GM12878 (cell line): ENCODE results near the gene HMCN2. TPM values are rescaled to one million over a fixed set of nuclear protein-coding genes. Genes with fewer than 3 reads are reported as not detected.

Source experiments
- ATAC-seq: fragments of 200-7000 bp; cut with Tn5 transposase; 3 replicates; pipeline ENCODE4 v1.9.1; 2020; ENCODE audit warnings: mild to moderate bottlenecking, moderate library complexity
- BruUV-seq: library from RNA; stranded (reverse); fragments of 400-500 nt; replicated peaks from 2 replicates; lab custom pipeline; 2021; lab: Mats Ljungman, UMichigan
- CTCF ChIA-PET: fragments of 300-600 bp; sonication (Branson Sonifier 250); formaldehyde crosslinking; extraction: SDS; loops from one replicate; lab custom pipeline; 2021; ENCODE audit warnings: inconsistent platforms; lab: Yijun Ruan, JAX
- POLR2A ChIA-PET: fragments of 350-600 bp; formaldehyde crosslinking; extraction: SDS; loops from one replicate; lab custom pipeline; 2021; ENCODE audit warnings: inconsistent platforms; lab: Charles Lee
- RAD21 ChIA-PET: fragments of 300-600 bp; sonication (Branson Sonifier 250); formaldehyde crosslinking; loops from one replicate; lab custom pipeline; 2023; ENCODE audit warnings: antibody characterized with exemption; ENCODE audit not compliant: unreplicated experiment; lab: Charles Lee
- SMC1A ChIA-PET: fragments of 300-600 bp; sonication (Branson Sonifier 250); formaldehyde crosslinking; loops from one replicate; lab custom pipeline; 2023; ENCODE audit not compliant: unreplicated experiment, uncharacterized antibody; lab: Charles Lee
- DNase-seq: peaks from one replicate; pipeline ENCODE4 v3.0.0-alpha.2; 2011; ENCODE audit warnings: low read depth, low spot score
- FAIRE-seq: peaks from 3 replicates; lab custom pipeline; 2011; peaks lifted over from hg19 to GRCh38; lab: Jason Lieb, UNC
- H2AFZ ChIP-seq: 2 replicates; pipeline ENCODE4 v1.6.0; 2011; ENCODE audit warnings: low read depth, low read length, control low read depth; ENCODE audit not compliant: control insufficient read depth
- H3K27ac ChIP-seq: 2 replicates; pipeline ENCODE4 v1.5.1; 2011; ENCODE audit warnings: control low read depth; ENCODE audit not compliant: control insufficient read depth, insufficient read depth
- H3K27me3 ChIP-seq, 2 experiments: replicated peaks in 1 of 2; 2 replicates each; pipeline versions ENCODE4 v1.6.0 to v1.6.1; 2011; ENCODE audit warnings: low read length in 1 of 2; ENCODE audit not compliant: control insufficient read depth in 2 of 2, insufficient read depth in 2 of 2
- H3K36me3 ChIP-seq, 2 experiments: 2 replicates each; pipeline ENCODE4 v1.5.1; 2011; ENCODE audit warnings: low read length in 1 of 2; ENCODE audit not compliant: control insufficient read depth in 2 of 2, insufficient read depth in 2 of 2
- H3K4me1 ChIP-seq: 2 replicates; pipeline ENCODE4 v1.6.1; 2011; ENCODE audit warnings: mild to moderate bottlenecking, low read length, moderate library complexity, mixed read lengths; ENCODE audit not compliant: control insufficient read depth, insufficient read depth
- H3K4me2 ChIP-seq: 2 replicates; pipeline ENCODE4 v1.6.0; 2011; ENCODE audit warnings: control low read depth; ENCODE audit not compliant: control insufficient read depth, insufficient read depth
- H3K4me3 ChIP-seq: fragments of 200-600 bp; sonication (generic); 2 replicates; pipeline ENCODE4 v1.5.1; 2016
- H3K79me2 ChIP-seq: 2 replicates; pipeline ENCODE4 v1.6.0; 2011; ENCODE audit warnings: low read length; ENCODE audit not compliant: control insufficient read depth, insufficient read depth
- H3K9ac ChIP-seq: 2 replicates; pipeline ENCODE4 v1.8.0; 2011; ENCODE audit warnings: low read length, control low read depth, mixed read lengths; ENCODE audit not compliant: control insufficient read depth, insufficient read depth
- H3K9me3 ChIP-seq: replicated peaks from 3 replicates; pipeline ENCODE4 v1.5.1; 2011; ENCODE audit warnings: mild to moderate bottlenecking, low read length; ENCODE audit not compliant: control insufficient read depth, insufficient read depth
- H4K20me1 ChIP-seq: 2 replicates; pipeline ENCODE4 v1.6.0; 2011; ENCODE audit not compliant: control insufficient read depth, insufficient read depth
- FOXM1 ChIP-seq: IDR thresholded peaks from 2 replicates; pipeline ENCODE4 v1.6.1; 2012; ENCODE audit warnings: low read depth, mild to moderate bottlenecking, inconsistent platforms, low read length, moderate library complexity
- MTA3 ChIP-seq: IDR thresholded peaks from 2 replicates; pipeline ENCODE4 v1.6.1; 2012; ENCODE audit warnings: low read length, inconsistent platforms, borderline replicate concordance
- RELB ChIP-seq: fragments of 450-650 bp; IDR thresholded peaks from 2 replicates; pipeline ENCODE4 v1.6.1; 2017; ENCODE audit warnings: low read depth, mild to moderate bottlenecking, moderate library complexity
- RFX5 ChIP-seq: IDR thresholded peaks from 2 replicates; pipeline ENCODE4 v1.6.1; 2011; ENCODE audit warnings: low read depth, low read length, improper control_type of control experiment
- RUNX3 ChIP-seq: IDR thresholded peaks from 2 replicates; pipeline ENCODE4 v1.6.1; 2012; ENCODE audit warnings: low read length, inconsistent platforms
- SIX5 ChIP-seq: IDR thresholded peaks from 2 replicates; pipeline ENCODE4 v1.6.1; 2011; ENCODE audit warnings: mild to moderate bottlenecking, low read depth, low read length, moderate library complexity; ENCODE audit not compliant: severe bottlenecking
- SMC3 ChIP-seq: IDR thresholded peaks from 2 replicates; pipeline ENCODE4 v1.6.1; 2011; ENCODE audit warnings: low read length, improper control_type of control experiment, borderline replicate concordance
- SP1 ChIP-seq: IDR thresholded peaks from one replicate; pipeline ENCODE4 v1.6.1; 2011; ENCODE audit warnings: low read depth, low read length
- SREBF1 ChIP-seq: IDR thresholded peaks from 2 replicates; pipeline ENCODE4 v1.6.1; 2012; ENCODE audit warnings: mild to moderate bottlenecking, low read length
- WGBS: methylation state at CpG from one replicate; pipeline ENCODE4 v1.1.6; 2016; ENCODE audit warnings: low lambda C conversion rate; ENCODE audit not compliant: insufficient replicate concordance, insufficient coverage; ENCODE audit errors: missing lambda C conversion rate; 5-methylcytosine and 5-hydroxymethylcytosine counted together
- in situ Hi-C: fragments of 300-500 bp; cut with MboI; formaldehyde crosslinking; loops from 9 replicates; pipeline ENCODE4 v1.14.3; 2018; ENCODE audit warnings: mixed read lengths
- intact Hi-C: fragments of 100-400 bp; cut with micrococcal nuclease; formaldehyde crosslinking; loops from one replicate; pipeline ENCODE4 v1.14.2; 2022; ENCODE audit not compliant: unreplicated experiment
- polyA plus RNA-seq, 11 experiments: library from polyadenylated mRNA; depleted of rRNA in 4 of 11; unstranded in 6 of 11; stranded (reverse) in 5 of 11; fragments of >200 nt; fragmentation: Nextera tagmentation in 4 of 11; fragmentation: Illumina TruSeq in 1 of 11; extraction: Ambion mirVana in 4 of 11; extraction: Trizol in 1 of 11; gene quantifications; 1 replicate in 1 of 11; 2 replicates in 10 of 11; pipeline versions ENCODE4 v1.2.1 to v1.2.3, GENCODE V29; 2011 to 2016; ENCODE audit warnings: inconsistent platforms in 2 of 11, missing spikeins in 2 of 11, low read depth in 1 of 11
- total RNA-seq, 4 experiments: library from RNA; depleted of rRNA in 3 of 4; stranded (reverse); fragments of >200 nt in 3 of 4; fragmentation: Illumina TruSeq in 1 of 4; extraction: Trizol in 1 of 4; gene quantifications; 2 replicates each; pipeline versions ENCODE4 v1.2.1 to v1.2.3, GENCODE V29; 2013 to 2021
- TF ChIP-seq, protein P1 (sequence below): fragments of 450-650 bp; IDR thresholded peaks from 2 replicates; pipeline ENCODE4 v1.6.1; 2016; ENCODE audit warnings: mild to moderate bottlenecking
- TF ChIP-seq, protein P2 (sequence below): fragments of 450-650 bp; IDR thresholded peaks from 2 replicates; pipeline ENCODE4 v1.6.1; 2018; ENCODE audit warnings: mild to moderate bottlenecking, low read depth, moderate library complexity; ENCODE audit not compliant: partially characterized antibody

The HMCN2 gene
- total and polyA plus RNA-seq, 10 of the 15 experiments (the other 5 are each of a cell fraction or from before 2014, with no cell fraction given): 0.04 TPM; not detected in 9

- WGBS: 12% methylated on average over 17 of the region's 17 CpGs
- Histone ChIP-seq H2AFZ (no peak overlapping the region), H3K27ac (no peak overlapping the region), H3K79me2 (no peaks in the 10 kb centered on the region), H3K4me2 (no peak overlapping the region), H3K9me3 (no peaks in the 10 kb centered on the region), H3K27me3 (peaks cover 2 to 3% of the 10 kb centered on the region in 2 experiments; a peak in 2 of 4 replicates), H3K9ac (no peak overlapping the region), H4K20me1 (no peaks in the 10 kb centered on the region), H3K36me3 (no peaks in the 10 kb centered on the region), H3K4me1 (peaks cover 5% of the 10 kb centered on the region; the same call in 1 of the 2 replicates), H3K4me3 (no peak overlapping the region)
- ChIA-PET SMC1A (no interaction called here), POLR2A (interaction anchor here (0.6 kb wide), 1 partner anchor 317 kb away, joined by 3 read pairs; no protein-coding TSS in a partner anchor), CTCF (interaction anchor here (0.7 kb wide), 1 partner anchor 267 kb away, joined by 3 read pairs; no protein-coding TSS in a partner anchor), RAD21 (no interaction called here)
- intact Hi-C loops (no loop called here), in situ Hi-C loops (no loop called here)
- no peak for FAIRE-seq
- no peak for ATAC-seq
- TF ChIP-seq SMC3 (no peak), FOXM1 (no peak), RELB (no peak), SREBF1 (no peak), RUNX3 (no peak), SIX5 (no peak), RFX5 (no peak), SP1 (no peak), MTA3 (no peak)
- TF ChIP-seq, protein P1, sequence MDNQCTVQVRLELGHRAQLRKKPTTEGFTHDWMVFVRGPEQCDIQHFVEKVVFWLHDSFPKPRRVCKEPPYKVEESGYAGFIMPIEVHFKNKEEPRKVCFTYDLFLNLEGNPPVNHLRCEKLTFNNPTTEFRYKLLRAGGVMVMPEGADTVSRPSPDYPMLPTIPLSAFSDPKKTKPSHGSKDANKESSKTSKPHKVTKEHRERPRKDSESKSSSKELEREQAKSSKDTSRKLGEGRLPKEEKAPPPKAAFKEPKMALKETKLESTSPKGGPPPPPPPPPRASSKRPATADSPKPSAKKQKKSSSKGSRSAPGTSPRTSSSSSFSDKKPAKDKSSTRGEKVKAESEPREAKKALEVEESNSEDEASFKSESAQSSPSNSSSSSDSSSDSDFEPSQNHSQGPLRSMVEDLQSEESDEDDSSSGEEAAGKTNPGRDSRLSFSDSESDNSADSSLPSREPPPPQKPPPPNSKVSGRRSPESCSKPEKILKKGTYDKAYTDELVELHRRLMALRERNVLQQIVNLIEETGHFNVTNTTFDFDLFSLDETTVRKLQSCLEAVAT: no peak
- TF ChIP-seq, protein P2, sequence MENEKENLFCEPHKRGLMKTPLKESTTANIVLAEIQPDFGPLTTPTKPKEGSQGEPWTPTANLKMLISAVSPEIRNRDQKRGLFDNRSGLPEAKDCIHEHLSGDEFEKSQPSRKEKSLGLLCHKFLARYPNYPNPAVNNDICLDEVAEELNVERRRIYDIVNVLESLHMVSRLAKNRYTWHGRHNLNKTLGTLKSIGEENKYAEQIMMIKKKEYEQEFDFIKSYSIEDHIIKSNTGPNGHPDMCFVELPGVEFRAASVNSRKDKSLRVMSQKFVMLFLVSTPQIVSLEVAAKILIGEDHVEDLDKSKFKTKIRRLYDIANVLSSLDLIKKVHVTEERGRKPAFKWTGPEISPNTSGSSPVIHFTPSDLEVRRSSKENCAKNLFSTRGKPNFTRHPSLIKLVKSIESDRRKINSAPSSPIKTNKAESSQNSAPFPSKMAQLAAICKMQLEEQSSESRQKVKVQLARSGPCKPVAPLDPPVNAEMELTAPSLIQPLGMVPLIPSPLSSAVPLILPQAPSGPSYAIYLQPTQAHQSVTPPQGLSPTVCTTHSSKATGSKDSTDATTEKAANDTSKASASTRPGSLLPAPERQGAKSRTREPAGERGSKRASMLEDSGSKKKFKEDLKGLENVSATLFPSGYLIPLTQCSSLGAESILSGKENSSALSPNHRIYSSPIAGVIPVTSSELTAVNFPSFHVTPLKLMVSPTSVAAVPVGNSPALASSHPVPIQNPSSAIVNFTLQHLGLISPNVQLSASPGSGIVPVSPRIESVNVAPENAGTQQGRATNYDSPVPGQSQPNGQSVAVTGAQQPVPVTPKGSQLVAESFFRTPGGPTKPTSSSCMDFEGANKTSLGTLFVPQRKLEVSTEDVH: no peak
- DNase-seq: no peak
- BruUV-seq: no TSS peak
These were observed 54.6 kb downstream of the HMCN2 start for GRCh38 chr9:130319944-130320712.
